ENCODE data around the gene CCDC157.

- TF ChIP-seq POLR2A (IDR thresholded peaks at IDR 0.05) (no peak), CTCF (IDR thresholded peaks at IDR 0.05) (no peak)
These were observed 24.3 kb upstream of the CCDC157 start for GRCh38 chr22:30332551-30332950.
